GM18858 (cell line): ENCODE results near the gene SLC25A11.
"Not testable (repeated sequence)": the region's sequence is repeated elsewhere in the genome, so short reads cannot be mapped to it uniquely, and the experiment has no call there.

Experiments
- ATAC-seq: cut with Tn5 transposase; IDR thresholded peaks from one replicate; pipeline ENCODE4 v1.9.1; 2021; ENCODE audit not compliant: unreplicated experiment

Gene SLC25A11

DNA sequence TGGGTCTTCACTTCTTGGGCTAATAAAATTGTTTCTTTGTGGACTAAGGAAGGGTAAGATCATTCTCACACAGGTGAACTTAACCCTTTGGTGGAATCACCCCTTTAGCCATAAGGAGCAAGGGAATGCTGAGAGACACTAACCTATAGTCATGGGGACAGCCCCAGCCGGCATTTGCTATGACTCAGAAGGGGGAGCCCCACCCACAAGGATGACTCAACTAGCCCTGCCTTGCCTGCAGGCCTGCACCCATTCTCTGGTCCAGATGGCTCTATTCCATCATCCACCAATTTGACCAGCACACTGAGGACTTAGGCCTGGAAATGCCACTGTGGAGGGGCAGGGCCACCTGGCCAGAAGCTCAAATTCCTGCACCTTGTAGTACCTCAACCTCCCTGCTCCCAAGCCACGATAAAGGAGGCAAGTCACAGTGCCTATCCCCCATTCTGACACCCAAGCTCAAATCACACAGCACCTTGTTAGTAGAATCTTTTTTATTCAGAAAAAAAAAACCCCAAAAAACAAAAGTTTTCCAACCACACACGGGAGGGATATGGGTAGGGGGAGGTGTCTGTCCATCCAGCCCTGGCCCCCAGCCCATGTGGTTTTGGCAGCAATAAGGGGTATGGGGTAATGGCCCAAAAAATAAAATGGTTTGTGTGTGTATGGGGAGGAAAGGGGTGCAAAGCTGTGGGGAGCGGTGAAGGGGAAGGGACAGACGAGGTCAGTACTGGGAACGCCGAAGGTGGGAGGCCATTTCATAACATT, 5.5 kb upstream of the SLC25A11 start:
- ATAC-seq = no peak

DNA sequence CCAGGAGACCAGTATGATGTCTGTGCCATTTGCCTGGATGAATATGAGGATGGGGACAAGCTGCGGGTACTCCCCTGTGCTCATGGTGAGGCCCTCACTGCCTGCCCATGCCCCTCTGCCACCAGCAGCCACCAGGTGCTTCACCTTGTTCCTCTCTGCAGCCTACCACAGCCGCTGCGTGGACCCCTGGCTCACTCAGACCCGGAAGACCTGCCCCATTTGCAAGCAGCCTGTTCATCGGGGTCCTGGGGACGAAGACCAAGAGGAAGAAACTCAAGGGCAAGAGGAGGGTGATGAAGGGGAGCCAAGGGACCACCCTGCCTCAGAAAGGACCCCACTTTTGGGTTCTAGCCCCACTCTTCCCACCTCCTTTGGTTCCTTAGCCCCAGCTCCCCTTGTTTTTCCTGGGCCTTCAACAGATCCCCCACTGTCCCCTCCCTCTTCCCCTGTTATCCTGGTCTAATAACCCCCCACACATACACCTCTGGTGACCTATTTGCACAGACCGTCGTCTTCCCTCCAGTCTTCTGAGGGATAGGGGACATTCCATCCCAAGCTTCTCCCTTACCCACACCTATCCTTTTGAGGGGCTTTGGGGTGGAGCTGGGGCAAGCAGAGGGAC, 4.8 kb upstream of the SLC25A11 start:
- no peak for ATAC-seq

DNA sequence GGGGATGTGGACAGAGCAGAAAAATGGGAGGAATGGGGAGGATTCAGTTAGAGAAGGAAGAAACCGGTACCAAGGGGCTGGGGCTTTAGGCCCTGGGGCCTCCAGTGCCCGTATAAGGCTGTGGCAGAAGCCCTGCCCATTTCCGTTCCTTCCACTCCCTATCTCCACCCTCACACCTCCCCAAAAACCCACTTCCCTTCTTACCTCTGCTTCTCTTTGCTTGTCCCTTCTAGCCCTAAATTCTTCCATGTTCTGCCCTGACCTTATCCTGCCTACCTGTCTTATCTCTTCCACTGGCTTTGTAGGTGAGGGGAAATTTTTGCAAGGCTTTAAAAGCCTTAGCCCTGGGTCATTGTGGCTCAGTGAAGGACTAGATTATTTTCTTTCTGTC, 4.3 kb upstream of the SLC25A11 start:
- no peak for ATAC-seq

DNA sequence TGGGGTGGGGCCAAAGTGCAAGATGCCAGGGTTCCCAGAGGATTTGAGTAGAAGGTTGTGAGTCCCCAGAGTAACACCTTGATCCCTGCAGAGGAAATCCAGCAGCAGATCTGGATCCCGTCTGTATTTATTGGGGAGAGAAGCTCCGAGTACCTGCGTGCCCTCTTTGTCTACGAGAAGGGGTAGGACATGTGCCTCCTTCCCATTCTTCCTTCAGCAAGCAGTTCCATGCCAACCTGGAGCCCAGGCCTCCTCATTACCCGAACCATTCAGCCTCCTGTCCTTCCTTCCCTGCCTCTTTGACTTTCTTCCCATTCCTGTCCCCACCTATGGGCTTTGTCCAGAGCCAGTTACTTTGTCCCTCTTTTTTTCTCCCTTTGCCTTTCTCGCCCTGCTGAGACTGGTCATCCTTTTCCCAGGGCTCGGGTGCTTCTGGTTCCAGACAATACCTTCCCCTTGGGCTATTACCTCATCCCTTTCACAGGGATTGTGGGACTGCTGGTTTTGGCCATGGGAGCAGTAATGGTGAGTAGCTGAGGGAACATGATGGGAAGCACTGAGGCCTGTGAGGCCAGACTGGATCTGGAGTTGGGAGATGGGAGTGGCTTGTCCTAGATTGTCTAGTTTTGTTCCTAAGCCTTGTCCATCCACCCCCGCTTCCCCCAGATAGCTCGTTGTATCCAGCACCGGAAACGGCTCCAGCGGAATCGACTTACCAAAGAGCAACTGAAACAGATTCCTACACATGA, 3.1 kb upstream of the SLC25A11 start:
- no peak for ATAC-seq

DNA sequence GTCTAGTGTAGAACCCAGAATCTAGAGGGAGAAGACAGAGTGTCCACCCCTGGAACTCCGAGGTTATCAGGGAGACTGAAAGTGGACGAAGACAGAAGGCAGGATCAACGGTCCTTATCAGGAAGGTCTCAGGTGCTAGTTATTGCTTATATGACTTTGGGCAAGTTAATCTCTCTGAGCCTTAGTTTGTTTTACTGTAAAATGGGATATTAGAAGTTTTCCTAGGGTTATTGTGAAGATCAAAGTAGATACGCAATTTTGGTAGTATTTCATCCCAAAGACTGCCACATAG, 1.4 kb upstream of the SLC25A11 start:
- ATAC-seq = no peak

DNA sequence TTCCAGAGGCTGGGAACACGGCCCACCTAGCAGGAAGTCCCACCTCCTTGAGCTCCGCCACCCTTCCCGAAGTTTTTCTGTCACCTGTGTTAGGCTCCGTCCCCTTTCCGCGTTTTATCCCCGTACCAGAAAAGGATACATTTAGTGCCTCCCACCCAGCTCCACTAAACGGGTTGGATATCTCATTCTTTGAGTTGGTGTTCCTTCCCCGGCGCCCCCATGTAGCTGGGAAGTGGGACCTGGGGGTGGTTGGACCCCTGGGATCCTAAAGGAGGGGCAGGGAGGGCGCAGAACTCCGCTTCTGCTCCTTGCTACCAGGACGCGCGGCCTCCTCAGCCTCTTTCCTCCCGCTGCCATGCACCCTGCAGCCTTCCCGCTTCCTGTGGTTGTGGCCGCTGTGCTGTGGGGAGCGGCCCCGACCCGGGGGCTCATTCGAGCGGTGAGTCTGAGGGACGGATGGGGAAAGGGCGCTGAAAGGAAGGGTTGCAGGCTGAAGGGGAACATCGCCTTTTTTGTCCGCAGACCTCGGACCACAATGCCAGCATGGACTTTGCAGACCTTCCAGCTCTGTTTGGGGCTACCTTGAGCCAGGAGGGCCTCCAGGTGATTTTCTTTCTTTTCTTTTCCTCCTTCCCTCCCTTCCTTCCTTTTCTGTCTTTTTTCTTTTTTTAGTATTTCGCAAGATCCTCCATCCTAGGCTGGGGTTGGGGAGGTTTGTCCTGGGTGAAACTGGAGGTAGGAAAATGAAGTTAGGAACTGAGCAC, 891 bp upstream of the SLC25A11 start:
- ATAC-seq = no peak

DNA sequence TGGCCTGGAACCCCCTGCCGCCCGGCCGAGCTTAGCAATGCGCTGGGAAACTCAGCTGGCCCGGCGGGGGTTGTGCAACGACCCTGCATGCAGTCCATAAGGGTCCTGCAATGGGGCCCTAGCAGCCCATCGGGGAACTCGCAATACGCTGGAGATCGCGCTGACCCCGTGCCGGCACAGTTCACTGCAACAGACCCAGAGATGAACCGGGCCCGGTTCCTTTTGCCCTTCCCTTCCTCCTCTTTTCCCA, 375 bp downstream of the SLC25A11 start:
- peak; percentile 1 for ATAC-seq

DNA sequence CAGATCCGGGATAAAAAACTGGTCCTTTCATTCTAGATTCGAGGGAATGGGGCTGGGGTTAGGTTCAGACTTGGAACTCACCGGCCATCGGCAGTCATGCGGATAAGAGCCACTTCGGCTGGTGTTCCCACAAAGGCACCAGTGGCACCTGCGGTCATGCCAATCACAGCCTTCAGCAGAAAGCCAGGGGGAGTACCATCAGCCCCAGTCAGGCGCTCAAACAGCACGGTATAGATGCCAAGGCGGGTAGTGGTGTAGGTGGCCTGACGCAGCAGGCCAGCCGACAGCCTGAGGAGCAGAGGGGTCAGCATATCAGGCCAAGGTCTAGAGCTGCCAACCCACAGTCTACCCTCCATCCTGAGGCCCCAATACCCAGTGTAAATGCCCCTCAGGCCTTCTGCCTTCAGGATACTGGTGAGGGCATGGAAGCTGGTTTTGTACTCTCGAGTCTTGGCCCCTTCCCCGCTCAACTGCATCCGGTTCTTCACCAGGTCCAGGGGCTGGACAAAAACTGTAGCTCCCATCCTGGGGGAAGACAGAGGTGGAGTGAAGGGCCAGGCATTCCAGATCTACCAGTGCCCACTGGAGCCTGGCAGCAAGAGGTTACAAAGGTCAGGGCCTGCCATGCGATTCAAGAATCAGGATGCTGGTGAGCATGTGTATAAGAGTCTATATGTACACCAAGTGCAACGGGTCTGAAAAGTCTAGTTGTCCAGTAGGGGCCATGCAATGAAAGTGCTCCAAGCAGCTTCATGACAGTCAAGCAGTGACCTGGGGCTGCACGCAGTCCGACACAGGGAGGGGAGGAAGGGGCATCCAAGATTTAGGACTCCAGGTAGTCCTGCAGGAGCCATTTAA, 929 bp downstream of the SLC25A11 start:
- ATAC-seq = no peak

DNA sequence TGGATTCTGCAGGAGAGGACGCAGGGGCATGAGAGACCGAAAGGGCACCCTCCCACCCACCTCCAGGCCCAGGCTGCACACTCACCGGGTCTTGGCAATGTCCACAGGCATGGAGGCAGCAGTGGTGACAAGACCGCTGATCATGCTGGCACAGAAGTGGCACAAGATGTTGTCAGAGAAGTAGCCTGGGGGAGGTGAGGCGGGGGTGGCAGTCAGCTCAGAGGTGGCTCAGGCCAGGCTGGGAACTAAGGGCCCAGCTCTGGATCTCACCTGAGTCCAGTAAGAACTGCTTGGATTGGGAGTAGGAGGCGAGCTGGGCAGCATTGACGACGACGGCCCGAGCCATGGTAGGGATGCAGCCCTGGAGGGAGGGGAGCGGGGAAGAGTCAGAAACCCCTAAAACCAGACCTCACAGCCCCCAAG, 1.8 kb downstream of the SLC25A11 start:
- ATAC-seq = no peak

DNA sequence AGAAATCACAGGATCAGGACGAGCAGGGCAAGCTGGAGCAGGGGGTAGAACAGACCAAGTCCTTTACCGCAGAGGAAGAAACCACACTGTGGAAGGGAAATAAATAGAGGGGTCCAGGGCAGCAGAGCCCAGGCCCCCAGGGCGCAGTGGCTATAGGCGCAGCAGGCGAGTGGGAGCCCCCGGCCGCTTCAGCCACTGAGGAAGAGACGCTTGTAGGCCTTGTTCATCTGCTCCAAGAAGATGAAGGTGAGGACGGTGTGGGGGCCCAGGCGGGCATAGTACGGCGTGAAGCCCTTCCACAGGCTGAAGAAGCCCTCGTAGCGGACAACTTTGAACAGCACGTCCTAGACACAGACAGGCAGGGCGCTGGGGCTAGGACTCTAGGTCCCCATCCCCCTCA, 2.3 kb downstream of the SLC25A11 start:
- no peak for ATAC-seq

DNA sequence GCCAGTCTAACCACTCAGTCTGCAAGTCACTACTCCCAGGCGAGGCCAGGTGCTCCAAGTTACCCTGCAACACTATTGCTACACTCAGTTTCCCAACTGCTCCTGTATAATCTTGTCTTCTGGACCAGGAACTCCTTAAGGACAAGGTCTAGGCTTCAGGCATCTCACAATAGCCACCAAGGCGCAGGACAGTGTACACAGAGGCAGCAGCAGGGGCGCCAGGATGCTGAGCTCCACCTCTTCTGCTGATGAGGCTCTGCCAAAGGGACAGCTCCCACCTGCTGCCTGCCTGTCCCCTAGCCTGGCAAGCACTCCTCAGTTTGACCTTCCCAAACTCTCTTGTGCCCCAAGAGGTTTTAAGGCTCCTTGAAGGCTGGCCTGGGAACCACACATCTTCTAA, 3.4 kb downstream of the SLC25A11 start:
- no peak for ATAC-seq

DNA sequence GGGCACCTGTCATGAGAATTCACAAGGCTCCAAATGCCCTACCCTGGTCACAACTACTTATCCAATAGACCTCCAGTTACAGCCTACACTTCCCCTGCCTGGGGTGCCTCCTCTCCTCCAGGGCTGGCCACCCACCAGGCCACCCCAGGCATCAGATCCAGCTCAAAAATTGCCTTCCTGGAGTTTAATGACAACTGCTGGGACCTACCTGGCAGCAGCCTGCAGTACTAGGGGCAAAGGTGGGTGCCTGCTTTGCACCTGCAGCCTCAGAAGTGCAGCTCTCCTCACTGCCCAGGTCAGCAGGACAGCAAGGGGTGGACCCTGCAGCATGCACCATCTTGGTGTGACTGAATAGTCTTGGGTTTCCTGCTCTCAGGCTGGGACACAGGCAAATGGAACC, 4.2 kb downstream of the SLC25A11 start:
- no peak for ATAC-seq

DNA sequence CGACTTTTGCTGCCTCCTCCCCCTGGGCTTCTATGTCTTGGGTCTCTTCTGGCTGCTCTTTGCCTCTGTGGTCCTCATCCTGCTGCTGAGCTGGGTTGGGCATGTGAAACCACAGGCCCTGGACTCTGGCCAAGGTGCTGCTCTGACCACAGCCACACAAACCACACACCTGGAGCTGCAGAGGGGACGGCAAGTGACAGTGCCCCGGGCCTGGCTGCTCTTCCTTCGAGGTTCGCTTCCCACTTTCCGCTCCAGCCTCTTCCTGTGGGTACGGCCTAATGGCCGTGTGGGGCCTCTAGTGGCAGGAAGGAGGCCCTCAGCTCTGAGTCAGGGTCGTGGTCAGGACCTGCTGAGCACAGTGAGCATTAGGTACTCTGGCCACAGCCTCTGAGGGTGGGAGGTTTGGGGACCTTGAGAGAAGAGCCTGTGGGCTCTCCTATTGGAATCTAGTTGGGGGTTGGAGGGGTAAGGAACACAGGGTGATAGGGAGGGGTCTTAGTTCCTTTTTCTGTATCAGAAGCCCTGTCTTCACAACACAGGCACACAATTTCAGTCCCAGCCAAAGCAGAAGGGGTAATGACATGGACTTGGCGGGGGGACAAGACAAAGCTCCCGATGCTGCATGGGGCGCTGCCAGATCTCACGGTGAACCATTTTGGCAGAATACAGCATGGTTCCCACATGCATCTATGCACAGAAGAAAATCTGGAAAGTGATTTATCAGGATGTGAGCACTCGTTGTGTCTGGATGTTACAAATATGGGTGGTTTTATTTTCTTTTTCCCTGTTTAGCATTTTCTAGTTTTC, 5.5 kb downstream of the SLC25A11 start:
- no peak for ATAC-seq

DNA sequence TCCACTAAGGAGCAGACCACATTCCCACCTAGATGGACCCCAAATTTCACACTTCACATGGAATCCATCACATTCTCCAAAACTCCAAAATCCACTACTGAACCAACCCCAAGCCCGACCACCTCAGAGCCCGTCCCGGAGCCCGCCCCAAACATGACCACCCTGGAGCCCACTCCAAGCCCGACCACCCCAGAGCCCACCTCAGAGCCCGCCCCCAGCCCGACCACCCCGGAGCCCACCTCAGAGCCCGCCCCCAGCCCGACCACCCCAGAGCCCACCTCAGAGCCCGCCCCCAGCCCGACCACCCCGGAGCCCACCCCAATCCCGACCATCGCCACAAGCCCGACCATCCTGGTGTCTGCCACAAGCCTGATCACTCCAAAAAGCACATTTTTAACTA, 6.2 kb downstream of the SLC25A11 start:
- ATAC-seq = no peak

DNA sequence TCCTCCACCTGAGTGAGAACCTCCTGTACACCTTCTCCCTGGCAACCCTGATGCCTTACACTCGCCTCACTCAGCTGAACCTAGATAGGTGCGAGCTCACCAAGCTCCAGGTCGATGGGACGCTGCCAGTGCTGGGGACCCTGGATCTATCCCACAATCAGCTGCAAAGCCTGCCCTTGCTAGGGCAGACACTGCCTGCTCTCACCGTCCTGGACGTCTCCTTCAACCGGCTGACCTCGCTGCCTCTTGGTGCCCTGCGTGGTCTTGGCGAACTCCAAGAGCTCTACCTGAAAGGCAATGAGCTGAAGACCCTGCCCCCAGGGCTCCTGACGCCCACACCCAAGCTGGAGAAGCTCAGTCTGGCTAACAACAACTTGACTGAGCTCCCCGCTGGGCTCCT, 7.1 kb downstream of the SLC25A11 start:
- ATAC-seq = no peak

DNA sequence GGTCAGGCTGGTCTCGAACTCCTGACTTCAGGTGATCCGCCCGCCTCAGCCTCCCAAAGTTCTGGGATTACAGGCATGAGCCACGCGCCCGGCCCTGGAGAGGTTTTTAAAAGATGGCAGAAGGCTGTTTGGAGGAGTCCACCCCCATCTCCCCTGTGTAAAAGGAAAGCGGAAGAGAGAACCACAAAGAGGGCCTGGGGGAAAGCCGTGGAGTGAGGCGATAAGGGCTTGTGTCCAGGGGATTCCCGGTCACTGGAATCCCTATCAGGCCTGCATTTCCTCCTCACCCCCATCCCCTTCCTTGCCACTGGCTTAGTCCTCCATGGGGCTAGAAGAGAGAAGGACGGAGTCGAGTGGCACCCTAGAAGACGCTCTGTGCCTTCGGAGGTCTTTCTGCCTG, 7.9 kb downstream of the SLC25A11 start, which contains the start of gene GP1BA:
GP1BA (plus strand) TSS at position 315 of the 400 bp plus-strand sequence. CDS start 328 bp downstream, outside the sequence.
- no peak for ATAC-seq

DNA sequence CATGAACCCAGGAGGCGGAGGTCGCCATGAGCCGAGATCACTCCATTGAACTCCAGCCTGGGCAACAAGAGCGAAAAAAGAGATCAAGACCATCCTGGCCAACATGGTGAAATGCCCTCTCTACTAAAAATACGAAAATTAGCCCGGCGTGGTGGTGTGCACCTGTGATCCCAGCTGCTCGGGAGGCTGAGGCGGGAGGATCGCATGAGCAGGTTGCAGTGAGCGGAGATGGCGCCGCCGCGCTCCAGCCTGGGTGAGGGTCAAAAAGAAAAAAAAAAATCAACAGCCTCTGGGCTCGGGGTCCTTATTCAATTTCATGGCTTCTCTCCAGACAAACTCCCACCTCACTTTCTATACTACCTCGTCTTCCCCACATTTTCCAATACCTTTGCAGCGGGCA, 11.0 kb downstream of the SLC25A11 start:
- no peak for ATAC-seq

DNA sequence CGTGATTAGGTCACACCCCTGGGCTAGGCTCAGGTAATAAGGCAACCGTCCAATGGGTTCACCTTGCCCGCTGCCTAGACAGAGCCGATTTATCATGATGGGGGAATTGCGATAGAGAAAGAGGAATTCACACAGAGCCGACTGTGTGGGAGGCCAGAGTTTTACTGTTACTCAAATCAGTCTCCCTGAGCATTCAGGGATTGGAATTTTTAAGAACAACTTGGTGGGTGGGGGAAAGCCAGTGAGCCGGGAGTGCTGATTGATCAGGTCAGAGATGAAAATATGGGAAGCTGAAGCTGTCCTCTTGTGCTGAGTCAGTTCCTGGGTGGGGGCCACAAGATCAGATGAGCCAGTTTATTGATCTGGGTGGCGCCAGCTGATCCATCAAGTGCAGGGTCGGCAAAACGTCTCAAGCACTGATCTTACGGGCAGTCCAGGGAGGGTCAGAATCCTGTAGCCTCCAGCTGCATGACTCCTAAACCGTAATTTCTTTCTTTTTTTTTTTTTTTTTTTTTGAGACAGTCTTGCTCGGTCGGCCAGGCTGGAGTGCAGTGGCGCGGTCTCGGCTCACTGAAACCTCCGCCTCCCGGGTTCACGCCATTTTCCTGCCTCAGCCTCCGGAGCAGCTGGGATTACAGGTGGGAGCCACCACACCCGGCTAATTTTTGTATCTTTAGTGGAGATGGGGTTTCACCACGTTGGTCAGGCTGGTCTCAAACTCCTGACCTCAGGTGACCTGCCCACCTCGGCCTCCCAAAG, 13.1 kb downstream of the SLC25A11 start:
- not testable (repeated sequence) for ATAC-seq

DNA sequence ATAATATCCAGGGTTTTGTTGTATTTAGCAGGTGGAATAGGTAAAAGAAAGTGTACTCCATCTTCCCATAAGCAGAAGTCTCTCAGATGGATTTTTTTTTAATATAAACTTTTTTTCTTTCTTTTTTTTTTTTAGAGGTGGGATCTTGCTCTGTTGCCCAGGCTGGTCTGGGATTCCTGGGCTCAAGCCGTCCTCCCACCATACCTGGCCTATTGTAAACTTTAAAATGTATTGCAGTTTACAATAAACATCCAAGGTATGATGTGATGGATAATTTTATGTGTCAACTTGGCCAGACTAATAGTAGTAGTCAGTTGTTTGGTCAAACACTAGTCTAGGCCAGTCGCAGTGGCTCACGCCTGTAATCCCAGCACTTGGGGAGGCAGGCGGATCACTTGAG, 18.5 kb downstream of the SLC25A11 start:
- ATAC-seq = no peak
